Measurements from ENCODE around the gene GPR107. TPM values are rescaled to one million over a fixed set of nuclear protein-coding genes. Genes with fewer than 3 reads are reported as not detected.
"Not testable (repeated sequence)": the region's sequence is repeated elsewhere in the genome, so short reads cannot be mapped to it uniquely, and the experiment has no call there.

Gene GPR107
- total RNA-seq = 21.7 and 22.3 TPM in 2 replicates

DNA sequence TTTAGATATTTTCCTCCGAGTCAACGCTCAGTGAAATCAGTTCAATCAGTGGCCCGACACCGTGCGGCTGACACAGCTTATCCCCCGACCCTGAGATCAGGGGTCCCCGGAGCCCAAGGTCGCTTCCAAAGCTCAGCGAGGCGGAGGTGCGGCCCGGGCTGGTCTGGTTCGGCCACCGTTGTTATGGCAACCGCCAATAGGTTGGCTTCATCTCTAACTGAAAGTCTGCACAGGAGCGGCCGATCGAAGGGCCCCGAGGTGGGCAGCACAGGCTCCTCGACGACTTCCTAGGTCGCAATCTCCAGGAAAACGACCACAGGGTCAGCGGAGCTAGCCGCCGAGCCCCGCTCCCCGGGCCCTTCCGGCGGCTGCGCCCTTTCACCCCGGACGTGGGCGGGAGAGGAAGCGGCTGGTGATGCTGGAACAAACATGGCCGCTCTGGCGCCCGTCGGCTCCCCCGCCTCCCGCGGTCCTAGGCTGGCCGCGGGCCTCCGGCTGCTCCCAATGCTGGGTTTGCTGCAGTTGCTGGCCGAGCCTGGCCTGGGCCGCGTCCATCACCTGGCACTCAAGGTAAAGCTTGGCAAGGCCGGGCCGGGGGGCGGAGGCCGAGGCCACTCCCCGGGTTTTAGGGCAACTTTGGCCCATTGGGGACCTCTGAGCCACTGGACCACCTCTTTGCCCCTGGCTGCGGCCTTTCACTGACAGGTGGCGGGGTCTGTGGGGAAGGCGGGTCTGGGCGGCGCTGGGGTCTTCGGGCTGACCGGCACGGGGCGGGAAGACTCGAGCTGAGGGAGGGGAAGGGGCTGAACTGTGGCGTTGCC, at the start of gene GPR107:
GPR107 (plus strand) TSS at position 403 of the 821 bp plus-strand sequence; CDS start at position 430, 27 bp downstream.
- intact Hi-C loops (cut with micrococcal nuclease) = loop anchor here (1.0 kb wide), 2 partner anchors 8 to 168 kb away; no protein-coding TSS in a partner anchor

DNA sequence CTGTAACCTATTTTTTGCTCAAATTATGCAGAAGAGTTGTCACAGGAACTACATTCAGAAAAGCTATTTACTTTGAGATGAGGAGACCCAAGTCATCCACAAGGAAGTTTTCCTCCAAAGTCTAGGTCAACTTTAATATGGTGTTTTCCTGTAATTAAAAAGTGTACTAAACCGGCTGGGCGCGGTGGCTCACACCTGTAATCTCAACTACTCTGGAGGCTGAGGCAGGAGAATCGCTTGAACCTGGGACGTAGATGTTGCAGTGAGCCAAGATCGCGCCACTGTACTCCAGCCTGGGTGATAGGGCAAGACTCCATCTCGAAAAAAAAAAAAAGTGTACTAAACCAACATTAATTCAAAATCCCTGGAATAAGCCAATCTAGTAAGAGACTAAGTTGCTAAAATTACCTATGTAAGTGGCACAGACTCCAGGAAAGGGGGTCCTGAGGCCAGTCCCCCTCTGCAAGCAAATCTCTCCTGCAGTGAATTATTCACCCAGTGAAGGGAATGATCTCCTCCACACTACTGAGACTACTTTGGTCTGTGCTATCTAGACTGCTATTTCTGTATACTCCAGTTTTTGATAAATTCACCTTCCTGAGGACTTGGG, 49.7 kb upstream of the GPR107 start:
- intact Hi-C loops (cut with micrococcal nuclease) = no loop called here

DNA sequence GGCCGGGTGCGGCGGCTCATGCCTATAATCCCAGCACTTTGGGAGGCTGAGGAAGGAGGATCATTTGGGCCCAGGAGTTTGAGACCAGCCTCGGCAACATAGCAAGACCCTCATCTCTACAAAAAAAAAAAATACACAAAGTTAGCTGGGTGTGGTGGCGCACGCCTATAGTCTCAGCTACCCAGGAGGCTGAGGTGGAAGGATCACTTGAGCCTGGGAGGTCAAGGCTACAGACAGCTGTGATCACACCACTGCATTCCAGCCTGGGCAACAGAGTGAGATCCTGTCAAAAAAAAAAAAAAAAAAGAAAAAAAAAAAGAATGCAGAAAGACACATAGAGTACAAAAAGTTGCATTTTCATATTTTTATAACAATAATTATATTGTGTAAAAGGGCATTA, 46.8 kb upstream of the GPR107 start:
- intact Hi-C loops (cut with micrococcal nuclease) = not testable (repeated sequence)

DNA sequence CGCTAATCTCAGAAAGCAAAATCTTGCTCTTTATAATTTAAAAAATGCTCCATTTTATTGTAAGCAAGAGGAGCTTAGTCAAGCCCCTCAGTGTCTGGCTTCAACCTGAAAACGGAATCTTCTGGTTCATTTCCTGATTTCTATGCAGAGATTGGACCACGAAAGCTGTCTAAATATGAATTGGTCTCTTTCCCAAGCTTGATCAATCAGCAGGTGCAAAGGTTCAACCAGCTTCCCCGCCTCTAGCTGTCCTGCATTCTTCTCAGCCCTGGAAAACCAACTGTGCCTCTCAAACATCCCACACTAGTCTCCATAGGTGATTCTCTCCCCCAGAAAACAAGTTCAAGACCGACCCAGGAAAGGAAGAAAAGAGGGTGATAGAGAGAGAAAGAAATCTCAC, 45.2 kb upstream of the GPR107 start:
- intact Hi-C loops (cut with micrococcal nuclease) = no loop called here

DNA sequence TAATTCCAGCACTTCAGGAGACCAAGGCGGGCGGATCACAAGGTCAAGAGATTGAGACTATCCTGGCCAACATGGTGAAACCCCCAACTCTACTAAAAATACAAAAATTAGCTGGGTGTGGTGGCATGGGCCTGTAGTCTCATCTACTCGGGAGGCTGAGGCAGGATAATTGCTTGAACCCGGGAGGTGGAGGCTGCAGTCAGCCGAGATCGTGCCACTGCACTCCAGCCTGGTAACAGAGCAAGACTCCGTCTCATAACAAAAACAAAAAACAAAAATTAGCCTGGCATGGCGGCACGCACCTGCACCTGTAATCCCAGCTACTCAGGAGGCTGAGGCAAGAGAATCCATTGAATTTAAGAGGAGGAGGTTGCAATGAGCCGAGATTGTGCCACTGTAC, 44.2 kb upstream of the GPR107 start:
- intact Hi-C loops (cut with micrococcal nuclease) = not testable (repeated sequence)

DNA sequence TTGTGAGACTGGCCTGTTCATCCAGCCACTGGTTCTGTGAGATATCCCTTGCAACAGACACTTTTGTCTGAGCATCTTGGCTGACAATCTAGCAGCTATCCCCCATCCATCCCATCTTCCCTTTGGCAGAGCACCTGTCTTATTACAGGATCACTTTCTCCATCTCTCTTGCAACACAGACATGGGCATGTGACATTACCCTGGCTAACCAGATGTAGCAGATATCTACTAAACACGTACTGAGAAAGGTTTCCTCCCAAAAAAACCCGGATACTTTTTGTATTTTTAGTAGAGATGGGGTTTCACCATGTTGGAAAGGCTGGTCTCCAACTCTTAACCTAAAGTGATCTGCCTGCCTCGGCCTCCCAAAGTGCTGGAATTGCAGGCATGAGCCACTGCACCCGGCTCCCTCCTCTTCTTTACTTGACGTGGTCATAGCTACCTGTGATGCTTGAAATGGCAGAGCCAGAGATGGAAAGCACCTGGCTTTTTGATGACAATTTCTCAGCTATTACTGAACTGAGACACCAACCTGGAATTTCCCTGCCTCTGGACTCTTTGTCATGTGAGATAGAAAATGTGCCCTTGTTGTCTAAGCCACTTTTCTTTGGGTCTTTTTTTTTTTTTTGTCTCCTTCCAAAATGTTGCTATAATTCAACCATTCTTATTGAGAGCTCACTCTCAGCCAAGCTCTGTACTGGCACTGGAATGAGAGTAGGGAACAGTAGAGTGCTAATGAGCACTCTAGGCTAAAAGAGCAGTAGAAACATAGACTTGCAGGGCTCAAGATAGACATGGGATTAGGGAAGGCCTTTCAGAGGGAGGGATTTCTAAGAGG, 43.3 kb upstream of the GPR107 start:
- intact Hi-C loops (cut with micrococcal nuclease) = no loop called here

DNA sequence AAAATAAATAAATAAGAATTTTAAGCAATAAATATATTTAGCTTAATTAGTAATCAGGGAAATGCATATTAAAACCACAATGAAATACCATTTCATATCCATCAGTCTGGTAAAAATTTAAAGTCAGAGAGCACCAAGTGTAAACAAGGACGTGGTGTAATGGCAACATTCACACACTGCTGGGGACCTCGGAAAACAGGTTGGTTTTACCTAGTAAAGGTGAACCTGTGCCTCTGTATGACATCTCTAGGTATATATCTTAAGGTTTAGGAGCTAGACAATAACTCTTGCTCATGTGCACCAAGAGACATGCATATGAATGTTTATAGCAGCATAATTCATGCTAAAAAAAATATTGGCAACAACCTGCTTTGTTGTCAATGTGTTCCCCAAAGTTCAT, 40.4 kb upstream of the GPR107 start:
- intact Hi-C loops (cut with micrococcal nuclease) = no loop called here

DNA sequence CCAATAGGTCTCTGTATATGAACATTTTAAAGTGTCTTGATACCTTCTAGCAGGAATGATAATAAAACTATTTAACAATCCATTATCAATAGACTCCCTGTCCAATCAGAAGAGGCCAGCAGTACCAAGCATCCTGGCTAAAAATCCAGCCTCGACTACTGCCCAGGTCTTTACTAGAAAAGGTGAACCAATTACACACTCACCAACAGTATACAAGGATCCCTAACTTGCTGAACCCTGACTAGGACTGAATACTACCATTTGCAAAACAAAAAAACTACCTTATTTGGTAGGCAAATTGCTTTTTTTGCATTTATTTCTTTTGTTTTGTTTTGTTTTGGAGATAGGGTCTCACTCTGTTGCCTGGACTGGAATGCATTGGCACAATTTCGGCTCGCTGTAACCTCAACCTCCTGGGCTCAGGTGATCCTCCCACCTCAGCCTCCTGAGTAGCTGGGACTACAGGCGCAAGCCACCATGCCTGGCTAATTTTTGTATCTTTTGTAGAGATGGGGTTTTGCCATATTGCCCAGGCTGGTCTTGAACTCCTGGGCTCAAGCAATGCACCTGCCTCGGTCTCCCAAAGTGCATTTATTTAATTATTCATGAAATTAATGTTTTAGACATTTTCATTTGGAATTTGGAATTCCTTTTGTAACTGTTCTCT, 38.2 kb upstream of the GPR107 start:
- intact Hi-C loops (cut with micrococcal nuclease) = no loop called here

DNA sequence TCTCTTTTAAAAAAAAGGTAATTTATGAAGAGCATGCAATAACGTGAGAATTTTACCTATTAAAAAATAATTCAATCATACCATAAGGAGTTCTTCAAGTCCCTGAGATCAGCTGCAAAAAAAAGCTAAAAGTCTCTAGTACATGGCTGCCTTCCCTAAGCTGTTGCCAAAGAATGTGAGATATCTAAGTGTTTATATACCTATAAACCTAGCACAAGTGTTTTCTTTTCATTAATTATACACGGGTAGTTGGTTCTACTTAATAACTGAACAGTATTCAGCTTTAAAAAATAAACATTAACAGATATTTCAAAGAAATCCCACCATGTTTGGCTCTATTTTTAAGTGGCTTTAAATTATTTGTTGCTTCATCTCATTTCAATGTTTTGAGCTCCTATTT, 36.6 kb upstream of the GPR107 start:
- intact Hi-C loops (cut with micrococcal nuclease) = no loop called here

DNA sequence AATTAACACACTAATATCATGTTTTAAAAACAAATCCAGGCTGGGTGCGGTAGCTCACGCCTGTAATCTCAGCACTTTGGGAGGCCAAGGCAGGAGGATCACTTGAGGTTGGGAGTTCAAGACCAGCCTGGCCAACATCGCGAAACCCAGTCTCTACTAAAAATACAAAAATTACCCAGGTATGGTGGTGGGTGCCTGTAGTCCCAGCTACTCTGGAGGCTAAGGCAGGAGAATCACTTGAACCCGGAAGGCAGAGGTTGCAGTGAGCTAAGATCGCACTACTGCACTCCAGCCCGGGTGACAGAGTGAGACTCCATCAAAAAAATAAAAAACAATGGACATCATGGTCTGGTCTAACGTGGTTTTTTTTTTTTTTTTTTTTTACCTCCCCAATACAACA, 36.2 kb upstream of the GPR107 start:
- intact Hi-C loops (cut with micrococcal nuclease) = not testable (repeated sequence)

DNA sequence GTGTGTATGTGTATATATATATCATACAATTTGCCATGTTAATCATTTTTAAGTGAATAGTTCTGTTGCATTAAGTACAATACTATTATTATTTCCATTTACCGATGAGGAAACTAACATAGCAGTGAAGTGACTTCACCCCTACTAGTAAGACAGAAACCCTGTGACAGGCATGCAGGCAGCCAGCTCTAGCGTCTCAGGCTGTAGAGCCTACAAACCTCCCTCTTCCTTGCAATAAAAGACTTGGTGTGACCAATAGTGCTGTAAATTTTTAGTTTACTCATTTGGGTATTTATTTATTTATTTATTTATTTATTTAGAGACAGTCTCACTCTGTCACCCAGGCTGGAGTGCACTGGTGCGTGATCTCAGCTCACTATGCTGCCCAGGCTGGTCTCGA, 35.4 kb upstream of the GPR107 start:
- intact Hi-C loops (cut with micrococcal nuclease) = no loop called here

DNA sequence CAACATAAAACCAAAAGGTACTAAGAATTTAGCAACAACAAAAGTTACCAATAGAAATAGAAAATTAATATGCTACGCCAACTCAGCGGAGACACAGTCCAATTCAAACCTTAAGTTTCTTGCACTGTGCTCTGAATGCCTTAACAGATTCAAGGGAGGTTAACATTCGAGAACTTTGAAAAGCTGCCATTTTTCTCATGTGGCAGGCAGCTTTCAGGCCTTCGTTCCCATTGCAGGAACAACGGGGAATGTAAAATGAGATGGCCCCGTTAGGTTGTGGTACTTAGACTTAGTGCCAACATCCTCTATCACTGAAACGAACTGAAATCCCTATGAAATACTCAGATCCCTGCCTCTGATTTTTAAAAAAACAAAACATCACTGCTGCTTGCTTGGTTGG, 33.1 kb upstream of the GPR107 start:
- intact Hi-C loops (cut with micrococcal nuclease) = no loop called here

DNA sequence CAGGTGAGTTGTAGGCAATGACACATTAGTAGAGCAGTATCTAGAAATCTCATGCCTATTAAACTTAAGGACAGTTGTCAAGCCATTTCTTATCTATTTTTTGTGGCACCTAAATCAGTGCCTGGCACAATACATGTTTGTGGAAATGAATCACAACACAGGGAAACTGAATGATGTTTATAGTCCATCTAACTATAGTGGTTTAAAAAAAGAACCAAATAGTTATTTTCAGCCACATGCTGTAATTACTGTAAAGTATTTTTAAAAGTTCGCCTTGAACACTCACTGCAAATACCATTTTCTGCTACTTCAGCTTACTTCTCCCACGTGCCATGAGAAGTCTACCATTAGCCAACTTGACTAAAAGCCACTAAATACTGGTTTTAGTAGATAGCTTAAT, 32.6 kb upstream of the GPR107 start:
- intact Hi-C loops (cut with micrococcal nuclease) = no loop called here

DNA sequence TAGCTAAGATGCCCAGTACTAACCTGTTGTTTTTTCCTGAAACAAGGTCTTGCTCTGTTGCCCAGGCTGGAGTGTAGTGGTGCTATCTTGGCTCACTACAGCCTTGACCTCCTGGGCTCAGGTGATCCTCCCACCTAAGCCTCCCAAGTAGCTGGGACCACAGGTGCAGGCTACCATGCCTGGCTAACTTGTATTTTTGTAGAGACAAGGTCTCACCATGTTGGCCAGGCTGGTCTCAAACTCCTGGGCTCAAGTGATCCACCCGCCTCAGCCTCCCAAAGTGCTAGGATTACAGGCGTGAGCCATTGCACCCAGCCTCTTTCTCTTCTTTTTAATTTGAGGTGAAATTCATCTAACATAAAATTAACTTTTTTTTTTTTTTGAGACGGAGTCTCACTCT, 31.9 kb upstream of the GPR107 start:
- intact Hi-C loops (cut with micrococcal nuclease) = not testable (repeated sequence)

DNA sequence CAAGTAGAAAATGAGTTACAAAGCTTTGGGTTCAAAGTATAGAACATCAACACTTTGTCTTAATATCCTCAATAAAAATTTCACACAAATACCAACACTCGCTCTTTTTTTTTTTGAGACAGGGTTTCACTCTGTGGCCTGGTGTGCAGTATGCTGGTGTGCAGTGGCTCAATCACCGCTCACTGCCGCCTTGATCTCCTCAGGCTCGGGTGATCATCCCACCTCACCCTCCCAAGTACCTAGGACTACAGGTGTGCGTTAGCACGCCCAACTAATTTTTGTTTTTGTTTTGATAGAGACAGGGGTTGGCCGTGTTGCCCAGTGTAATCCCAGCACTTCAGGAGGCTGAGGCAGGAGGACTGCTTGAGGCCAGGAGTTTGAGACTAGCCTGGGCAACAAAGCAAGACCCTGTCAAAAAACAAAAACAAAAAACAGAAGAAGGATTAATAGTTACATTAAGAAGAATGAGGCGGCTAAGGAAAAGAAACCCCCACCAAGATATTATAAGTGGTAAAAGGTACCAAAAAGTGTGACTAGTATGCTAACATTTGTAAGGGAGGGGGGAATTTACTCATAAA, 31.1 kb upstream of the GPR107 start:
- intact Hi-C loops (cut with micrococcal nuclease) = no loop called here

DNA sequence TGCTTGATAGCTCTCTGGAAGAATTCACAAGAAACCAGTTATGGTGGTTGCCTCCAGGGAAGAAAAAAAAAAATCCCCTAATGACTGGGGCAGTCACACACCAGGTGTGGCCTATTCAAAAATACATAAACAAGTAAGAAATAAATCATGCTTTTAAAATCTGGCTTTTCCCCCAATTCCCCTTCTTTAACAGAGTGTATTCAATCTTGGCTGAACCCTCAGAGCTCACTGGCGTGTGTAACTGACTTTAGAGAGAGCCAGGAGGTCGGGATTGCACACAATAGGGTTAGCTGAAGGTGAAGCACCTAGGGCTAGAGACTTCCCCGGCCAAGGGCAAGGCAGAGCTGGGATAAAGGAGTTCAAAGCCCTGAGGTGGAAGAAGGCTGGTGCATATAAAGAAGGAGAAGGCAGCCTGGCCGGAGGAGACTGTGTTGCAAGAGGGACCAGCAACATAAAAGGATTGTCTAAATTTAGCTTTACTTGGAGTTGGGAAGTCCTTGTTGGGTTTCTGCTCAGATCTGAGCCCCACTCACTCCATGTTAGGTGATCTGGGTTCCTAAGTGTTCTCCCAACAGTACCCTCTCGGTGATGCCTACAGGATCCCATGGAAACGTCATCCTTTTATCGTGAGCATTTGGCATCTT, 30.4 kb upstream of the GPR107 start:
- intact Hi-C loops (cut with micrococcal nuclease) = no loop called here

DNA sequence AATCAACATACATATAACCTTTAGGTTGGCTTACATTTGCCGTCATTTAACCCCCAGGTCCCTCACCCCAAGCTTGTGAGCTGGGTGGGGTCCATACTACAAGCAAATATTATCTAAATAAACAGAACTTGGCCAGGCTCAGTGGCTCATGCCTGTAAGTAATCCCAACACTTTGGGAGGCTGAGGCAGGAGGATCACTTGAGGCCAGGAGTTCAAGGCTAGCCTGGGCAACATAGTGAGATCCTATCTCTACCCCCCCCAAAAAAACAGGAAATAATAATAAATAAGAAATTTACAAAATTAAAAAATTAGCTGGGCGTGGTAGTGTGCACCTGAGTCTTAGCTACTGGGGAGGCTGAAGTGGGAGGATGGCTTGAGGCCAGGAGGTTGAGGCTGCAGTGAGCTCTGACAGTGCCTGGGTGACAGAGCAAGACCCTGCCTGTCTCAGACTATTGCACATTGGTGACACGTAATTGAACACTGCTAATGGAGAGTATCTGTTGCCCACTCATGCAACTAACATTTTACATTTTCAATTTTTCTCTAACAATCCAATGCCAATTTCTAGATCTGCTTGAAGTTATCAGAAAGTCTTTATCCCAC, 29.6 kb upstream of the GPR107 start:
- intact Hi-C loops (cut with micrococcal nuclease) = no loop called here

DNA sequence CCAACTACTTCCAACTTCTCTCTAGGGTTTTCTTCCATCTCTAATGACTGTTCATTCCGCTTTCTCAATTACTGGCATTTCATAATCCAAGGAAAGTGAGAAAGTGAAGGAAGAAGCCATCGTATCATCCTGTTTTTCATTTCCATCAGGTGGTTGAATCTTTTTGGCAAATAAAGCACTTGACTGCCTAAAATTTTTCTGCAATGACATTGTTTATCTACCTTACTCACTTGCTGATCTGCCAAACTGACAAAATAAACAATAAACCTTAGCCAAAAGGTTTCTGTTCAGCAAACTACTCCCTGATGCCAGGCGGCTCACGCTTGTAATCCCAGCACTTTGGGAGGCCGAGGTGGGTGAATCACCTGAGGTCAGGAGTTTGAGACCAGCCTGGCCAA, 29.1 kb upstream of the GPR107 start:
- intact Hi-C loops (cut with micrococcal nuclease) = no loop called here

DNA sequence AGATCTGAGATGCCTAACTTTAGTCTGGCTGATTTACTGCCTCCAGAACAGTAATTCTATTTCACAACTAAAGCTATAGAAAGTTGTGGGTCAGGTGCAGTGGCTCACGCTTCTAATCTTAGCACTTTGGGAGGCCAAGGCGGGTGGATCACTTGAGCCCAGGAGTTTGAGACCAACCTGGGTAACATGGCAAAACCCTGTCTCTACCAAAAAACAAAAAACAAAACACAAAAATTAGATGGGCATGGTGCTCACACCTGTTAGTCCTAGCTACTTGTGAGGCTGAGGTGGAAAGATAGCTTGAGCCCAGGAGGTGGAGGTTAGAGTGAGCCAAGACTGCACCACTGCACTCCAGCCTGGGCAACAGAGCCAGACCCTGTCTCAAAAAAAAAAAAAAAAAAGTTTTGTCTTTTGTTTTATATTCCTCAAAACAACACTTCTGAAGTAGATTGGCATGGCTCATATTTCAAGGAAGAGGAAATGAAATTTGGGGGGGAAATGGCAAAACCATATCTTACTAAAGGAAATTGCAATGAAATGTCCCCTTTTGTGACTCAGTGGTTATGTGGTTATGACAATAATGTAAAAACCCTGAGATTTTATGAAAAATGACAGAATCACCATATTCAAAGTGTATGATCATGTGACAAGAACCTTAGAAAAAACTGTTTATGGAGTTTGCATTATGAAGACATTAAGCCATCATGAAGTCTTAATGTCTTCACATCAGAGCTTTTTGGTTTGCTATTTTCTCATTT, 26.9 kb upstream of the GPR107 start:
- intact Hi-C loops (cut with micrococcal nuclease) = no loop called here
